Measurements from ENCODE around the gene TNFRSF4.

TNFRSF4 gene

GRCh38 chr1:1217621-1218523, 3.9 kb upstream of the TNFRSF4 start:
- DNase-seq (ENCODE audit: low spot score) = no peak

GRCh38 chr1:1216770-1217620, 3.0 kb upstream of the TNFRSF4 start:
- DNase-seq (ENCODE audit: low spot score) = no peak

GRCh38 chr1:1215881-1216605, 2.1 kb upstream of the TNFRSF4 start:
- no peak for DNase-seq (ENCODE audit: low spot score)

- no peak for DNase-seq (ENCODE audit: low spot score)
Observed at GRCh38 chr1:1215080-1215676, 1.2 kb upstream of the TNFRSF4 start.

- no peak for DNase-seq (ENCODE audit: low spot score)
Observed at GRCh38 chr1:1212780-1213344, 1.1 kb downstream of the TNFRSF4 start.

- DNase-seq (ENCODE audit: low spot score) = no peak
Observed at GRCh38 chr1:1211541-1212441, 2.2 kb downstream of the TNFRSF4 start.

- DNase-seq (ENCODE audit: low spot score) = no peak
Observed at GRCh38 chr1:1210726-1211540, 3.0 kb downstream of the TNFRSF4 start.

GRCh38 chr1:1208713-1209433, 5.1 kb downstream of the TNFRSF4 start:
- no peak for DNase-seq (ENCODE audit: low spot score)

- DNase-seq (ENCODE audit: low spot score) = no peak
Observed at GRCh38 chr1:1207571-1207892, 6.4 kb downstream of the TNFRSF4 start.

- DNase-seq (ENCODE audit: low spot score) = no peak
Observed at GRCh38 chr1:1206966-1207531, 6.9 kb downstream of the TNFRSF4 start.

- DNase-seq (ENCODE audit: low spot score) = no peak
Observed at GRCh38 chr1:1206376-1206965, 7.5 kb downstream of the TNFRSF4 start, which contains the start of gene TNFRSF18. Gene TNFRSF18, minus strand, starts transcription at chr1:1206592. Its CDS starts 21 bp downstream, at chr1:1206571.

GRCh38 chr1:1205769-1206375, 8.1 kb downstream of the TNFRSF4 start:
- DNase-seq (ENCODE audit: low spot score) = no peak

GRCh38 chr1:1204998-1205768, 8.8 kb downstream of the TNFRSF4 start:
- DNase-seq (ENCODE audit: low spot score) = no peak

GRCh38 chr1:1204425-1204920, 9.5 kb downstream of the TNFRSF4 start:
- no peak for DNase-seq (ENCODE audit: low spot score)

GRCh38 chr1:1203561-1204424, 10.2 kb downstream of the TNFRSF4 start:
- DNase-seq (ENCODE audit: low spot score) = no peak

Data from putamen (tissue), 1 donor.